ENCODE results near the gene NPHP1. TPM values are rescaled to one million over a fixed set of nuclear protein-coding genes. Genes with fewer than 3 reads are reported as not detected.

NPHP1 gene
- total RNA-seq, 1 experiment from 2014 or later = 1.5 TPM

GRCh38 chr2:110131166-110131565 lies 73.6 kb downstream of the NPHP1 start:
- no peaks in the 10 kb centered on the region for H3K27me3 ChIP-seq (ENCODE audit: low read length)
- no peak overlapping the region for H3K9ac ChIP-seq (ENCODE audit: low read length)
- no peaks in the 10 kb centered on the region for H3K9me3 ChIP-seq (ENCODE audit: low read length)
- H3K4me3 ChIP-seq (ENCODE audit: low read length) = no peak overlapping the region
- no peak overlapping the region for H3K4me2 ChIP-seq (ENCODE audit: low read depth, low read length, poor library complexity, severe bottlenecking)
- no peaks in the 10 kb centered on the region for H3K9me2 ChIP-seq (replicated peaks; ENCODE audit: insufficient read depth, low read length)
- no peaks in the 10 kb centered on the region for H3K4me1 ChIP-seq (ENCODE audit: low read length)
- H4K20me1 ChIP-seq (ENCODE audit: insufficient read depth, low read depth, low read length) = no peaks in the 10 kb centered on the region
- H2AFZ ChIP-seq (ENCODE audit: low read length) = no peak overlapping the region
- no peak for DNase-seq
- H3K27ac ChIP-seq (ENCODE audit: low read length) = no peak overlapping the region
- H3K79me2 ChIP-seq (ENCODE audit: low read length) = no peaks in the 10 kb centered on the region
- H3K36me3 ChIP-seq (ENCODE audit: insufficient read depth, low read length) = no peaks in the 10 kb centered on the region

GRCh38 chr2:110130757-110131156 lies 74.1 kb downstream of the NPHP1 start:
- no peak for DNase-seq
- H3K4me3 ChIP-seq (ENCODE audit: low read length) = no peak overlapping the region
- no peaks in the 10 kb centered on the region for H3K9me3 ChIP-seq (ENCODE audit: low read length)
- no peaks in the 10 kb centered on the region for H3K4me1 ChIP-seq (ENCODE audit: low read length)
- no peaks in the 10 kb centered on the region for H3K79me2 ChIP-seq (ENCODE audit: low read length)
- no peak overlapping the region for H3K9ac ChIP-seq (ENCODE audit: low read length)
- no peaks in the 10 kb centered on the region for H3K9me2 ChIP-seq (replicated peaks; ENCODE audit: insufficient read depth, low read length)
- no peak overlapping the region for H3K4me2 ChIP-seq (ENCODE audit: low read depth, low read length, poor library complexity, severe bottlenecking)
- no peaks in the 10 kb centered on the region for H3K27me3 ChIP-seq (ENCODE audit: low read length)
- no peaks in the 10 kb centered on the region for H3K36me3 ChIP-seq (ENCODE audit: insufficient read depth, low read length)
- H3K27ac ChIP-seq (ENCODE audit: low read length) = no peak overlapping the region
- no peak overlapping the region for H2AFZ ChIP-seq (ENCODE audit: low read length)
- no peaks in the 10 kb centered on the region for H4K20me1 ChIP-seq (ENCODE audit: insufficient read depth, low read depth, low read length)

- no peak overlapping the region for H3K4me2 ChIP-seq (ENCODE audit: low read depth, low read length, poor library complexity, severe bottlenecking)
- no peaks in the 10 kb centered on the region for H4K20me1 ChIP-seq (ENCODE audit: insufficient read depth, low read depth, low read length)
- H3K4me3 ChIP-seq (ENCODE audit: low read length) = no peak overlapping the region
- H2AFZ ChIP-seq (ENCODE audit: low read length) = no peak overlapping the region
- H3K27me3 ChIP-seq (ENCODE audit: low read length) = no peaks in the 10 kb centered on the region
- no peak for DNase-seq
- no peaks in the 10 kb centered on the region for H3K9me3 ChIP-seq (ENCODE audit: low read length)
- H3K27ac ChIP-seq (ENCODE audit: low read length) = no peak overlapping the region
- no peaks in the 10 kb centered on the region for H3K4me1 ChIP-seq (ENCODE audit: low read length)
- no peaks in the 10 kb centered on the region for H3K9me2 ChIP-seq (replicated peaks; ENCODE audit: insufficient read depth, low read length)
- no peaks in the 10 kb centered on the region for H3K79me2 ChIP-seq (ENCODE audit: low read length)
- no peaks in the 10 kb centered on the region for H3K36me3 ChIP-seq (ENCODE audit: insufficient read depth, low read length)
- no peak overlapping the region for H3K9ac ChIP-seq (ENCODE audit: low read length)
Measured at GRCh38 chr2:110126906-110127305, 77.9 kb downstream of the NPHP1 start.

GRCh38 chr2:110126086-110126773 lies 78.6 kb downstream of the NPHP1 start:
- H3K9me3 ChIP-seq (ENCODE audit: low read length) = no peaks in the 10 kb centered on the region
- H4K20me1 ChIP-seq (ENCODE audit: insufficient read depth, low read depth, low read length) = no peaks in the 10 kb centered on the region
- H3K9ac ChIP-seq (ENCODE audit: low read length) = no peak overlapping the region
- no peak overlapping the region for H3K4me2 ChIP-seq (ENCODE audit: low read depth, low read length, poor library complexity, severe bottlenecking)
- no peak for DNase-seq
- no peak overlapping the region for H3K4me3 ChIP-seq (ENCODE audit: low read length)
- H3K79me2 ChIP-seq (ENCODE audit: low read length) = no peaks in the 10 kb centered on the region
- no peak overlapping the region for H3K27ac ChIP-seq (ENCODE audit: low read length)
- no peaks in the 10 kb centered on the region for H3K4me1 ChIP-seq (ENCODE audit: low read length)
- H3K9me2 ChIP-seq (replicated peaks; ENCODE audit: insufficient read depth, low read length) = no peaks in the 10 kb centered on the region
- H3K27me3 ChIP-seq (ENCODE audit: low read length) = no peaks in the 10 kb centered on the region
- no peaks in the 10 kb centered on the region for H3K36me3 ChIP-seq (ENCODE audit: insufficient read depth, low read length)
- no peak overlapping the region for H2AFZ ChIP-seq (ENCODE audit: low read length)

- H3K4me3 ChIP-seq (ENCODE audit: low read length) = no peak overlapping the region
- H3K9me2 ChIP-seq (replicated peaks; ENCODE audit: insufficient read depth, low read length) = no peaks in the 10 kb centered on the region
- H3K4me2 ChIP-seq (ENCODE audit: low read depth, low read length, poor library complexity, severe bottlenecking) = no peak overlapping the region
- no peaks in the 10 kb centered on the region for H3K79me2 ChIP-seq (ENCODE audit: low read length)
- no peaks in the 10 kb centered on the region for H3K27me3 ChIP-seq (ENCODE audit: low read length)
- DNase-seq = no peak
- no peak overlapping the region for H3K27ac ChIP-seq (ENCODE audit: low read length)
- no peaks in the 10 kb centered on the region for H3K4me1 ChIP-seq (ENCODE audit: low read length)
- no peaks in the 10 kb centered on the region for H3K9me3 ChIP-seq (ENCODE audit: low read length)
- no peak overlapping the region for H2AFZ ChIP-seq (ENCODE audit: low read length)
- no peaks in the 10 kb centered on the region for H4K20me1 ChIP-seq (ENCODE audit: insufficient read depth, low read depth, low read length)
- no peak overlapping the region for H3K9ac ChIP-seq (ENCODE audit: low read length)
- no peaks in the 10 kb centered on the region for H3K36me3 ChIP-seq (ENCODE audit: insufficient read depth, low read length)
Measured at GRCh38 chr2:110124939-110125691, 79.7 kb downstream of the NPHP1 start.

GRCh38 chr2:110124038-110124825 lies 80.6 kb downstream of the NPHP1 start:
- no peaks in the 10 kb centered on the region for H3K36me3 ChIP-seq (ENCODE audit: insufficient read depth, low read length)
- no peaks in the 10 kb centered on the region for H4K20me1 ChIP-seq (ENCODE audit: insufficient read depth, low read depth, low read length)
- H3K9me3 ChIP-seq (ENCODE audit: low read length) = no peaks in the 10 kb centered on the region
- H3K4me3 ChIP-seq (ENCODE audit: low read length) = no peak overlapping the region
- DNase-seq = no peak
- no peaks in the 10 kb centered on the region for H3K27me3 ChIP-seq (ENCODE audit: low read length)
- no peaks in the 10 kb centered on the region for H3K9me2 ChIP-seq (replicated peaks; ENCODE audit: insufficient read depth, low read length)
- no peaks in the 10 kb centered on the region for H3K4me1 ChIP-seq (ENCODE audit: low read length)
- no peak overlapping the region for H3K4me2 ChIP-seq (ENCODE audit: low read depth, low read length, poor library complexity, severe bottlenecking)
- H3K9ac ChIP-seq (ENCODE audit: low read length) = no peak overlapping the region
- H3K79me2 ChIP-seq (ENCODE audit: low read length) = no peaks in the 10 kb centered on the region
- H3K27ac ChIP-seq (ENCODE audit: low read length) = no peak overlapping the region
- no peak overlapping the region for H2AFZ ChIP-seq (ENCODE audit: low read length)

GRCh38 chr2:110121592-110121991 lies 83.2 kb downstream of the NPHP1 start:
- Histone ChIP-seq H2AFZ (ENCODE audit: low read length) (no peak overlapping the region), H3K27me3 (ENCODE audit: low read length) (no peaks in the 10 kb centered on the region), H3K9me3 (ENCODE audit: low read length) (no peaks in the 10 kb centered on the region), H3K4me1 (ENCODE audit: low read length) (no peaks in the 10 kb centered on the region), H3K9me2 (replicated peaks; ENCODE audit: insufficient read depth, low read length) (no peaks in the 10 kb centered on the region), H4K20me1 (ENCODE audit: insufficient read depth, low read depth, low read length) (no peaks in the 10 kb centered on the region), H3K4me2 (ENCODE audit: low read depth, low read length, poor library complexity, severe bottlenecking) (no peak overlapping the region), H3K4me3 (ENCODE audit: low read length) (no peak overlapping the region), H3K27ac (ENCODE audit: low read length) (no peak overlapping the region), H3K9ac (ENCODE audit: low read length) (no peak overlapping the region), H3K79me2 (ENCODE audit: low read length) (no peaks in the 10 kb centered on the region), H3K36me3 (ENCODE audit: insufficient read depth, low read length) (no peaks in the 10 kb centered on the region)
- DNase-seq = no peak

- no peaks in the 10 kb centered on the region for H3K4me1 ChIP-seq (ENCODE audit: low read length)
- DNase-seq = no peak
- H3K9me2 ChIP-seq (replicated peaks; ENCODE audit: insufficient read depth, low read length) = no peaks in the 10 kb centered on the region
- no peak overlapping the region for H3K4me2 ChIP-seq (ENCODE audit: low read depth, low read length, poor library complexity, severe bottlenecking)
- H3K9me3 ChIP-seq (ENCODE audit: low read length) = no peaks in the 10 kb centered on the region
- no peak overlapping the region for H2AFZ ChIP-seq (ENCODE audit: low read length)
- H4K20me1 ChIP-seq (ENCODE audit: insufficient read depth, low read depth, low read length) = no peaks in the 10 kb centered on the region
- no peak overlapping the region for H3K27ac ChIP-seq (ENCODE audit: low read length)
- H3K36me3 ChIP-seq (ENCODE audit: insufficient read depth, low read length) = no peaks in the 10 kb centered on the region
- H3K79me2 ChIP-seq (ENCODE audit: low read length) = no peaks in the 10 kb centered on the region
- no peaks in the 10 kb centered on the region for H3K27me3 ChIP-seq (ENCODE audit: low read length)
- no peak overlapping the region for H3K9ac ChIP-seq (ENCODE audit: low read length)
- H3K4me3 ChIP-seq (ENCODE audit: low read length) = no peak overlapping the region
Measured at GRCh38 chr2:110121052-110121334, 83.8 kb downstream of the NPHP1 start.
